Fibroblast of the aortic adventitia (primary cell): ENCODE data around the gene FXR2. TPM values are rescaled to one million over a fixed set of nuclear protein-coding genes. Genes with fewer than 3 reads are reported as not detected.
"Not testable (repeated sequence)": the region's sequence is repeated elsewhere in the genome, so short reads cannot be mapped to it uniquely, and the experiment has no call there.

ENCODE experiments used
- DNase-seq: peaks from one replicate; pipeline ENCODE4 v3.0.0-alpha.2; 2010; ENCODE audit warnings: low read depth
- H3K4me3 ChIP-seq: 2 replicates; pipeline ENCODE4 v1.5.1; 2011; ENCODE audit warnings: low read depth, mild to moderate bottlenecking, control low read depth, low read length, moderate library complexity
- total RNA-seq: library from RNA; depleted of rRNA; stranded (reverse); fragments of >200 nt; gene quantifications from 2 replicates; pipeline ENCODE4 v1.2.3, GENCODE V29; 2012; ENCODE audit warnings: low replicate concordance
- TF ChIP-seq, protein P1 (sequence below): IDR thresholded peaks from 2 replicates; pipeline ENCODE4 v1.5.1; 2011; ENCODE audit warnings: mild to moderate bottlenecking, low read length, control low read depth, inconsistent platforms; ENCODE audit not compliant: insufficient read depth

FXR2 gene
- total RNA-seq, 1 donor, result 33.1 TPM

- no peak overlapping the region for H3K4me3 ChIP-seq
- no peak for DNase-seq
- TF ChIP-seq, protein P1, sequence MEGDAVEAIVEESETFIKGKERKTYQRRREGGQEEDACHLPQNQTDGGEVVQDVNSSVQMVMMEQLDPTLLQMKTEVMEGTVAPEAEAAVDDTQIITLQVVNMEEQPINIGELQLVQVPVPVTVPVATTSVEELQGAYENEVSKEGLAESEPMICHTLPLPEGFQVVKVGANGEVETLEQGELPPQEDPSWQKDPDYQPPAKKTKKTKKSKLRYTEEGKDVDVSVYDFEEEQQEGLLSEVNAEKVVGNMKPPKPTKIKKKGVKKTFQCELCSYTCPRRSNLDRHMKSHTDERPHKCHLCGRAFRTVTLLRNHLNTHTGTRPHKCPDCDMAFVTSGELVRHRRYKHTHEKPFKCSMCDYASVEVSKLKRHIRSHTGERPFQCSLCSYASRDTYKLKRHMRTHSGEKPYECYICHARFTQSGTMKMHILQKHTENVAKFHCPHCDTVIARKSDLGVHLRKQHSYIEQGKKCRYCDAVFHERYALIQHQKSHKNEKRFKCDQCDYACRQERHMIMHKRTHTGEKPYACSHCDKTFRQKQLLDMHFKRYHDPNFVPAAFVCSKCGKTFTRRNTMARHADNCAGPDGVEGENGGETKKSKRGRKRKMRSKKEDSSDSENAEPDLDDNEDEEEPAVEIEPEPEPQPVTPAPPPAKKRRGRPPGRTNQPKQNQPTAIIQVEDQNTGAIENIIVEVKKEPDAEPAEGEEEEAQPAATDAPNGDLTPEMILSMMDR, result no peak
Measured at GRCh38 chr17:7606280-7606679, 8.4 kb downstream of the FXR2 start.

DNA sequence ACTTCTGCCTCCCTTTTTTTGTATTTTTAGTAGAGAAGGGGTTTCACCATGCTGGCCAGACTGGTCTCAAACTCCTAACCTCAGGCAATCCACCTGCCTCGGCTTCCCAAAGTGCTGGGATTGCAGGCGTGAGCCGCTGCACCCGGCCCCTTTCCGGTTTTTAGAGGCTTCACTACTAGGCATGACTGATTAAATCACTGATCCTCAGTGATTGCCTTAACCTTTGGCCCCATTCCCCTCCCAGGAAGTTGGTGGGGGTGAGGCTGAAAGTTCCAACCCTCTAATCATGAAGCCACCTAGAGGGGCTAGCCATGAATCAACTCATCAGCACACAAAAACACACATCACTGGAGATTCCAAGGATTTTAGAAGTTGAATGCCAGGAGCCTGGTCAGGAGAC, 17.1 kb downstream of the FXR2 start:
- not testable (repeated sequence) for H3K4me3 ChIP-seq, DNase-seq

DNA sequence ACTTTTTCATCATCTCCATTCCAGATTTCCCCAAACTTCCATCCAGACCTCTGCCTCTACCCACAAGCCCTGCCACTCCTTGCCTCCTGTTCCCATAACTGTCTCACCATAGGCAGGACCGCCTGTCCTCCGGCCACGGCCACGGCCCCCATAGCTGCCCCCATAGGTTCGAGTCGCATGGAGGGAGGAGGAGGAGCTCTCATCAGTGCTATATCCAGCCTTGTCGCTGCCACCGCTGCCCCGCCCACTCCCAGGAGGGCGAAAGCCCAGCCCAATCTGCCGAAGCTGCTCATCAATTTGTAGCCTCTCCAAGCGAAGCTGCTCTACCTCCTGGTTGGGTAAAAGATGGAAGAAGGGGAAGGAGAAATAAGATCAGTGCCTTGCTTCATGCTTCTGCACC, 21.4 kb downstream of the FXR2 start:
- TF ChIP-seq, protein P1, result no peak
- no peak for DNase-seq
- H3K4me3 ChIP-seq, result no peak overlapping the region

DNA sequence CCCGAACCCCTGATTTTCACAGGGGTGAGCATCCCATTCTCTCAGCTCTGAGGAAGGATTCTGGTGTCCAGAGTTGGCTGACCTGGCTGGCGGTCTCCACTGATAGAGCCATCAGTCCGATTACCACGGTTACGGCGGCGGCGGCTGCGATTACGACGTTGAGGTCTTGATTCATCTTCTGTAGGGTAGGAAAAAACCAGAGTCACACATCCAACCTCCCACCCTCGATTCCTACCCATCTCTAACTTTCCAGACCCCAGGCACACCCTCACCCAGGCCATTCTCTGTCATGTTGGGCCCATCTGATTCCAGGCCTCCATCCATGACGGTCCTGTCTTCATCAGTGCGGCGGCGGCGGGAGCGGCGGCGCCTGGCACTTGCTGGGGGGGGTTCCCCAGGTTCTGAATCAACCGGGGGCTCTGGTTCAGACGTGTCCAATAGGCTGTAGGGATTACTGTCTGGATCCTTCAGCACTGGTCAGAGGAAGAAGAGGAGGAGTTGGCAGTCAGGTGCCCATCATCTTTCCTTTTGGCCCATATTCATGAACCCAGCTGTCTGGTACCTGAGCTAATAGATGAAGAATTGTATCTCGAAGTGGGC, 22.2 kb downstream of the FXR2 start:
- DNase-seq, result no peak
- TF ChIP-seq, protein P1, result no peak
- H3K4me3 ChIP-seq, result no peak overlapping the region

GRCh38 chr17:7591596-7591995, 23.1 kb downstream of the FXR2 start:
- DNase-seq, result no peak
- TF ChIP-seq, protein P1, result no peak
- no peak overlapping the region for H3K4me3 ChIP-seq

DNA sequence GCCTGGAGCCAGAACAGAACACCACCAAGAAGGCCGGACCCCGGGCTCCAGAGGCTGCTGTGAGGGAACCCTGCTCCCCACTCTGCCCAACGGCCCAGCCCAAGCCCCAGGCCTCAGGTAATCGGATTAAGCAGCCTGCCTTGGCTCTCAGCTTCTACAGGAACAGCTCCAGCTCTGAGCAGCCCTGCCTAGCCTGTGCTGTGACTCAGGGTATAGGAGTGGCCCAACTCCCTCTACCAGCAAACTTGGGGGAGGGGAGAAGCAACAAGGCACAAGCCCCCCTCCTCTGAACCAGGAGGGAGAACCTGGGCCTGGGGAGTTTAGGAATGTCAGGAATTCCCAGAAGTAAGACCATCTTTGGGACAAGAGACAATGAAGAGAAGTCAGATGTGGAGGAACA, 24.0 kb downstream of the FXR2 start:
- peak; percentile 57 for DNase-seq
- TF ChIP-seq, protein P1, result no peak

DNA sequence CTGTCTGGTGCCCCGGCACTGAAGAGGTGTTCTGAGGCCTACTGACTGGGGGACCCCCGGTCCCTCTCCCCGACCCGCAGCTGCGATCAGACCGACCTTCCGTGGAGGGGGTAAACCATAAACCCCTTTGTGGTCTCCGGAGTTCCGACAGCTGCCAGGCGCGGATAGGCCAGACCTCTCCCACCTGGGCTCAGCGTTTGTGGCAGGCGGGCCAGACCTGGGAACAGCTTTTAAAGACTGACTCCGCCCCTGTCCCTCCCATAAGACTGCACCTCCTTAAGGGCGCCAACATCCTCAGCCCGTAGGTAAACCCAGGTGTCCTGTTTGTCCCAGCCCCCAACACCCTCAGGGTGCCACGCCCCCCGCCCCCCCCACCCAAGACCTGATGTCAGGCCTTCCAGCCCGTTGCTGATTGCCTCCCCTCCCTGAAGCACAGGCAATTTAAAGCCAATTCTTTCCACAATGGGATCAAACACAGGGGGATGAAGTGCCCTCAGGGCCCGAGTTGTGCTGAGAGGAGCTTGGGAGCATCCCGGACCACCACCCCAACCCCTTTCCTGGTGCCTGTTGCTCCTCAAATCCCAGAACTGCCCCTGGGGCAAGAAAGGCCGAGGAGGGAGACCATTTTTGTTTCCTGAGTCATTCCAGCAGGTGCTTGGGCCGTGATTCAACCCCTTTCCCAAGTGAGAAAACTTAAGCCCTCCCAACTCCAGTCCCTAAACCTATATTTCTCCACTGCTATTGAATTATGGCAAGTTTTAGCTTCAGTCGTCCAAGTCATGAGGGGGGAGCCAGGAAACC, 24.6 kb downstream of the FXR2 start, which contains the start of gene SOX15:
Gene SOX15, minus strand, starts transcription at position 204 of the 801 bp plus-strand sequence. CDS start 418 bp downstream, outside the sequence.
- peak within 1 kb of the TSS; percentile 38 for H3K4me3 ChIP-seq
- no peak for DNase-seq

More for the DNA sequence above, 24.0 kb downstream of the FXR2 start:
- H3K4me3 ChIP-seq, result no peak overlapping the region

More for the DNA sequence above, 24.6 kb downstream of the FXR2 start, which contains the start of gene SOX15:
- TF ChIP-seq, protein P1, result no peak
